Heart left ventricle (tissue), 13 donors: ENCODE data around the gene DCAF4.

Experiments
- POLR2A ChIP-seq, 2 donors: fragments of 450-650 bp; IDR thresholded peaks; one replicate each; pipeline ENCODE4 v1.6.1; 2017; ENCODE audit warnings: antibody characterized with exemption in 2 of 2, mild to moderate bottlenecking in 2 of 2, moderate library complexity in 2 of 2
- TF ChIP-seq, protein P1 (sequence below), 12 donors: fragments of 200-600 bp; sonication (generic) in 4 of 12; IDR thresholded peaks; one replicate each; pipeline versions ENCODE4 v1.5.0 to v1.8.0; 2018 to 2022; ENCODE audit warnings: antibody characterized with exemption in 12 of 12, mild to moderate bottlenecking in 5 of 12
- donor health status: ischemic (EF 13 %, LVEDD 7.1; RV severe dilation, severe dysfunction).
- donor health status: DM: no; HTN: yes; CAD: no.
- donor health status: DM: no; HTN: no; CAD: no.
- donor health status: ischemic (EF 25% LVEDD 6.9; RV normal size, moderate dysfunction).
- donor health status: ischemic (EF 25% LVEDD 5.7; RV mildly dilated, moderate dysfunction).
- donor health status: ischemic (EF 35%, LVEDD 5.7; RV mildly dilated, moderate dysfunction).
- donor health status: nonischemic (EF 11% LVEDD 7.7; RV severe dilation, severe dysfunction).
- donor health status: DM: yes; HTN: yes; CAD: no.
- donor health status: PGD.
- donor health status: ischemic (EF 29% LVEDD 5.4; RV normal size, mild dysfunction).
- donor health status: nonischemic (EF 23%, LVEDD 6.1; RV moderate dilation, normal function).

DNA sequence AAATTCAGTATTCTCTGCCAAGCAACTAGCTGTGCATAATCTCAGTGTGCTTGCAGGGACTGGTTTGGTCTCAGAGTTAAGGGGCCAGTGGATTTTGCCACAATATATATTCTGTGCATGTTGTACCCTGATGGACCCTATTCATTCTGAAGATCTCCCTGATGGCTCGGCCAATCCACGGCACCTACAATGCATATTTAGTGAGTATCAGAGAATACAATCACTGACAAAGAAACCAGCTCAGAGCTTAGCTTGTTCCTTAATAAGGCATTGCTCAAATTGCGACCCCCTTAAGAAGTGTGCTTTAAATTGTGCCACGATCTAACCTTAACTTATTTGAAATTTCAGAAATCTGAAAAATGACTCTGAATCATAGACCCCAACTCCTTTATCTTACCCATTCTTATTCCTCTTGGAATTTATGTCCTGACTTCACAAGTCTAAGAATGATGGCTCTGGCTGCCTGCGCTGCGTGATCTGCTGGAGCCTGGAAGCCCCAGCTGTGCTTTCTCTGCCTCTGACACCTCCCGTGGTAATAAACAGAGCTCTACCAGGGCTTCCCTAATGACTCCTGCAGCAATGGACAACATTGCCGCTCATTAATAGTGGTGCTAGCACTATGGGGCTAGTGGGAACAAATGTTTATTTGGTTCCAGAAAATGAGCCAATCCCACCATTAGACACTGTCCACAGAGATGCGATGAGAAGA is 9.0 kb upstream of the DCAF4 start:
- TF ChIP-seq, protein P1, sequence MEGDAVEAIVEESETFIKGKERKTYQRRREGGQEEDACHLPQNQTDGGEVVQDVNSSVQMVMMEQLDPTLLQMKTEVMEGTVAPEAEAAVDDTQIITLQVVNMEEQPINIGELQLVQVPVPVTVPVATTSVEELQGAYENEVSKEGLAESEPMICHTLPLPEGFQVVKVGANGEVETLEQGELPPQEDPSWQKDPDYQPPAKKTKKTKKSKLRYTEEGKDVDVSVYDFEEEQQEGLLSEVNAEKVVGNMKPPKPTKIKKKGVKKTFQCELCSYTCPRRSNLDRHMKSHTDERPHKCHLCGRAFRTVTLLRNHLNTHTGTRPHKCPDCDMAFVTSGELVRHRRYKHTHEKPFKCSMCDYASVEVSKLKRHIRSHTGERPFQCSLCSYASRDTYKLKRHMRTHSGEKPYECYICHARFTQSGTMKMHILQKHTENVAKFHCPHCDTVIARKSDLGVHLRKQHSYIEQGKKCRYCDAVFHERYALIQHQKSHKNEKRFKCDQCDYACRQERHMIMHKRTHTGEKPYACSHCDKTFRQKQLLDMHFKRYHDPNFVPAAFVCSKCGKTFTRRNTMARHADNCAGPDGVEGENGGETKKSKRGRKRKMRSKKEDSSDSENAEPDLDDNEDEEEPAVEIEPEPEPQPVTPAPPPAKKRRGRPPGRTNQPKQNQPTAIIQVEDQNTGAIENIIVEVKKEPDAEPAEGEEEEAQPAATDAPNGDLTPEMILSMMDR (IDR thresholded peaks at IDR 0.05) = no peak
- TF ChIP-seq POLR2A (IDR thresholded peaks at IDR 0.05) = no peak
